Stimulated activated CD4-positive, alpha-beta T cell treated with anti-CD3 and anti-CD28 coated beads, TNF-alpha, amount 100 ng/mL, for 24 hours (primary cell): ENCODE measurements around the gene KCNN1.
"Not testable (repeated sequence)": the region's sequence is repeated elsewhere in the genome, so short reads cannot be mapped to it uniquely, and the experiment has no call there.

Source experiments
- DNase-seq, 3 experiments: peaks; one replicate each; pipeline ENCODE4 v3.0.0-alpha.2; 2020; ENCODE audit warnings: low read depth in 3 of 3

The KCNN1 gene

DNA sequence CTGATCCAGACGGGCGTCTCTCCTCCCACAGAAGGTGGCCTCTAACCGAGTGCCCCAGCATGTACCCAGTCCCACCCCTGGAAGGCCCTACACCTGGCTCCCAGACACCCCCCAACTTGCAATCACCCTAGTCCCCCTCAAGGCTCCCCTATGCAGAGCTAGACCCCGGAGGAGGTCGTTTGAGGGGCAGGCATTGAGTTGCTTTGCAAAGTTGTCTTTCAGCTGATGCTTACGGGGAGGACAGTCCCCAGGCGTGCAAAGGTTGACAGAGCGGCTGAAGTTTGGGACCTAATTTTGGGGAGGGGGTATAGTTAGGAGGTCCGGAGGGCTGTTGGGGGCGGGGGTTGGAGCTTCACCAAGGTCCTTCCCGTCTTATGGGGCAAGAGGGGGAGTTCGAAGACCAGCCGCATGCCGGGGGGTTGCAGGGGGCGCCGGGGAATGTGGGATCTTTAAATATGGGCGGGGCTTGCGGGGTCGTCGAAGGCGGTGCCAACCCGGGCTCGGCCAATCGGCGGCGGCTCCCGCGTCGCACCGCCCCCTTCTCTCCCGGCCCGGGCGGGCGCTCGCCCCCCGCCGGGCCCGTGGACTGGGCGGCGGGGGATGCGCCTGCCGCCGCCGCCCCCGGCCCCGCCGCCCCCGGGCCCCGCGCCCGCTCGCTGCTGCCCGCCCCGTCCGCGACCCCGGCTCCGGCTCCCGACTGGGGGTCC lies at the start of gene KCNN1:
Gene KCNN1 (plus strand): TSS at position 558 of the 707 bp plus-strand sequence. CDS start 6,782 bp downstream, outside the sequence.
- DNase-seq: no peak

DNA sequence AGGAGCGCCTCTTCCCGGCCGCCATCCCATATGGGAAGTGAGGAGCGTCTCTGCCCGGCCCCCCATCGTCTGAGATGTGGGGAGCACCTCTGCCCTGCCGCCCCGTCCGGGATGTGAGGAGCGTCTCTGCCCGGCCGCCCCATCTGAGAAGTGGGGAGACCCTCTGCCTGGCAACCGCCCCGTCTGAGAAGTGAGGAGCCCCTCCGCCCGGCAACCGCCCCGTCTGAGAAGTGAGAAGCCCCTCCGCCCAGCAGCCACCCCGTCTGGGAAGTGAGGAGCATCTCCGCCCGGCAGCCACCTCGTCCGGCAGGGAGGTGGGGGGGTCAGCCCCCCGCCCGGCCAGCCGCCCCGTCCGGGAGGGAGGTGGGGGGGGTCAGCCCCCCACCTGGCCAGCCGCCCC lies 48.8 kb upstream of the KCNN1 start:
- not testable (repeated sequence) for DNase-seq

DNA sequence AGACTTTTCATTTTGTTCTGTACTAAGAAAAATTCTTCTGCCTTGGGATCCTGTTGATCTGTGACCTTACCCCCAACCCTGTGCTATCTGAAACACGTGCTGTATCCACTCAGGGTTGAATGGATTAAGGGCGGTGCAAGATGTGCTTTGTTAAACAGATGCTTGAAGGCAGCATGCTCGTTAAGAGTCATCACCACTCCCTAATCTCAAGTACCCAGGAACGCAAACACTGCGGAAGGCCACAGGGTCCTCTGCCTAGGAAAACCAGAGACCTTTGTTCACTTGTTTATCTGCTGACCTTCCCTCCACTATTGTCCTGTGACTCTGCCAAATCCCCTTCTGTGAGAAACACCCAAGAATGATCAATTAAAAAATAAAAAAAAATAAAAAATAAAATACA lies 47.8 kb upstream of the KCNN1 start:
- DNase-seq: not testable (repeated sequence)

DNA sequence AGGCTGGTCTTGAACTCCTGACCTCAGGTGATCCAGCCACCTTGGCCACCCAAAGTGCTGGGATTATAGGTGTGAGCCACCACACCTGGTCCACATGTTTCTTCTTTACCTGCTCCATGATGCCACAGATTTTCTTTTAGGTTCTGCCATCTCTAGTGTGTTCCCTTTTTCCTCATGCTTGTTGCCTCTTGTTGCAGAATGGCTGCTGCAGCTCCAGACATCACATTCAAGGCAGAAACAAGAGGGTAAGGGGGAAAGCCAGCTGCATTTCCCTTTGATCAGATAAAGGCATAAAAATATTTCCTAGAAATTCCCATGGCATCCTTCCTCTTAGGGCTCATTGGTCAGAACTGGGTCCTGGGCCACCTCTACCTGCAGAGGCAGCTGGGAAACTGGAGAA lies 46.4 kb upstream of the KCNN1 start:
- DNase-seq: no peak

DNA sequence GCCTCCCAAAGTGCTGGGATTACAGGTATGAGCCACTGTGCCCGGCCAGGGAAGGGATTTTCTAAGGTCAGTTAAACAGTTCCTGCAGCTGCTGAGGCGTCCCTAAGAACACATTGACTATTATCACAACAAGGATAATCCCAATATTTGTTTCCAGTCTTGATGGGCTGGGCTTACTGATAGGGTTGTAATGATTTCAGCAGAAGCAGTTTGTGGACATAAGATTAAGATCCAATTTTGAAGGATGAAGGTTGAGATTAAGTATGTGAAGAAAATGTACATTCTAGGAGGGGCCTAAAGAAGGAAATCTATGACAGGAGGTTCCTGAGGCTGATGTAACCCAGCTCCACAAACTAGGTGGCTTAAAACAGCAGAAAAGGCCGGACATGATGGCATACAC lies 44.8 kb upstream of the KCNN1 start:
- DNase-seq: no peak

DNA sequence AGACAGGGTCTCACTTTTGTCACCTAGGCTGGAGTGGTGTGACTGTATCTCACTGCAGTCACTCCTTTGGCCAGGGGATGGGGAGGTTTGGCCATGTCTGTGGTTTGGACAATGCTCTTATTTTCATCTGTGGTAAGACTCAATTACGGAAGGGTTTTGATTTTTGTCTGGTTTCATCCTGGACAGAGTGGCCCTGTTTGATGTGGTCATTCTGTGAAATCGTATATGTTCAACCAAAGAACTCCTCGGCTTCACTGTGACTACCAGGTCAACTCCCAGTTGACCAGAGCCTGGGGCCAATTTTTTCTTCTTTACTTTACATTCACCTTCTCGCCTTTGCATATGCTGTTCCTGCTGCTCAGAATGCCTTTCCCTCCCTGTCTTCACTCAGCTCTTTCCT lies 40.9 kb upstream of the KCNN1 start:
- DNase-seq: no peak

DNA sequence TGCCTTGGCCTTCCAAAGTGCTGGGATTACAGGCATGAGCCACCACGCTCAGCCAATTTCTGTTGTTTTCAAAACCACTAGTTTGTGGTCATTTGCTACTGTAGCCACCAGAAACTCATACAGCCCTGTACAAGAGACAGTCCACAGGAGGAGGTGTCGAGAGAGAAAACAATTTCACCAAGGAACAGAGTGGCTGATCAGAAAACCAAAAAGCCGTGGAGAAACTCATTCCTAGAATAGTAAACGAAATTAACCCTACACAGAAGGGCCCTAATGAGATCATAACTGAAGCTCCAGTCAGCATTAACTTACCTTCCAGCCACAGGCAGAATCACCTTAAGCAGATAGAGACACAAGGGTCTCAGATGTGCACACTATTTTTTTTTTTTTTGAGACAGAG lies 37.9 kb upstream of the KCNN1 start:
- DNase-seq: no peak

DNA sequence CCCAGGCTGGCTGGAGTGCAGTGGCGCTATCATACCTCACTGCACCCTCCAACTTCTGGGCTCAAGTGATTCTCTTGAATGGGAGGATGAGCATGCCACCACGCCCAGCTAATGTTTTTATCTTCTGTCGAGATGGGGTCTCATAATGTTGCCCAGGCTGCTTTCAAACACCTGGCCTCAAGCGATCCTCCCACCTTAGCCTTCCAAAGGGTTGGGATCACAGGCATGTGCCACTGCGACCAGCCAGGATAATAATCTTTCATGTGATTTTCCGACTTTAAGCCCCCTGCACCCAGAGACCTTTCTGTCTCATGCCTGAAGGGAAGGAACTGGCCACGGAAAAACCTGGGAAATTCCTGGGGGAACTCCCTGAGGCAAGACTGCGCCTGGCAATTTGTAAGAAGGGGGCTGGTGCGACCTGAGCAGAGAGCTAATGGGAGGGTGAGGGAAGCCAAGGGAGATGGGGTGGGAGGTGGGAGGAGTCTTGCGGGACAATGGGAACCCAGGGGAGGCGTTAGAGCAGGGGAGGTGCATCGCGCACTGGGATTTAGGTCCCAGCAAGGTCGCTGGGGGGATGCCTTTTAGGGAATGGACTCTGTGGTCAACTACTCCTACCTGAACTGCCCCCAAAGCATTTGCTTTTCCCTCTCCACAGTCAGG lies 35.2 kb upstream of the KCNN1 start:
- no peak for DNase-seq

DNA sequence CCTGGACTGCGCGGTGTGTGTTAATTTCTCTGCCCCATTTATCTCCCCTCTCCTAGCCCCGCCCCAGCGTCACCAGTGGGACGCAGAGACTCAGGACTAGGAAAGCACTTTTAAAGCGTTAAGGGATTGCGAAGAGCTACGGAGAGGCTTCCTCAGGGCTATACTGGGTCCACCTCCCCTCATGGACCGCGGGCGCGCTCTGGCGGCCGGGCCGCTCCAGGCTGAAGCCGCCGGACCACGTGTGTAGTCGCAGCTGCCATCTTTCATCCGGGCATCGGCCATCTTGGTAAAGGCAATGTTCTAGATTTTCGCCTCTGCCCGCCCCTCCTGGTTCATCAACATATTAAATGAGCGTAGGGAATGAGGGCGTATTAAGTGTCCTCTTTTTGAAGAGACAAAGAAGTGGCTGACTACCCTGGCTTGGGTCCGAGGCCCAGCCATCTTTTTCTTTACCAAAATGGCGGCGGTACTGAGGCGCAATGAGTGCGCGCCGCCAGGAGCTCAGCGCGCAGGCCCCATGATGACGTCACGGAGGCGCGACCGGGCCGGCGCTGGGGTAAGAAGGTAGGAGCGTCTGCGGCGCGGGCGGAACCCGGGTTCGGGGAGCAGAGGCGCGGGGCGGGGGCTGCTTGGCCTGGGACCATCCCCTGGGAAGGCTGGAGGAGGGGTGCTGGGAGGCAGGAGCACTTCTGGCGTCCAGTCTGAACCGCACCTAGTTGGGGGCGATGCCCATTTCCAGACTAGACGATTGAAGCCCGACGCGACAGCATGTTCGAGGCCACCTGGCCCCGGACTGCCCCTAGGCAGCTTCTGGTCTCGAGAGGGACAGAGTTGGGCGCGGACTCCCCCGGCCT lies 34.2 kb upstream of the KCNN1 start, which contains the start of gene CCDC124:
Gene CCDC124 (plus strand): TSS at position 531 of the 854 bp plus-strand sequence. CDS start 3,406 bp downstream, outside the sequence.
- peak; percentile 80 to 91 (median 85) for DNase-seq

DNA sequence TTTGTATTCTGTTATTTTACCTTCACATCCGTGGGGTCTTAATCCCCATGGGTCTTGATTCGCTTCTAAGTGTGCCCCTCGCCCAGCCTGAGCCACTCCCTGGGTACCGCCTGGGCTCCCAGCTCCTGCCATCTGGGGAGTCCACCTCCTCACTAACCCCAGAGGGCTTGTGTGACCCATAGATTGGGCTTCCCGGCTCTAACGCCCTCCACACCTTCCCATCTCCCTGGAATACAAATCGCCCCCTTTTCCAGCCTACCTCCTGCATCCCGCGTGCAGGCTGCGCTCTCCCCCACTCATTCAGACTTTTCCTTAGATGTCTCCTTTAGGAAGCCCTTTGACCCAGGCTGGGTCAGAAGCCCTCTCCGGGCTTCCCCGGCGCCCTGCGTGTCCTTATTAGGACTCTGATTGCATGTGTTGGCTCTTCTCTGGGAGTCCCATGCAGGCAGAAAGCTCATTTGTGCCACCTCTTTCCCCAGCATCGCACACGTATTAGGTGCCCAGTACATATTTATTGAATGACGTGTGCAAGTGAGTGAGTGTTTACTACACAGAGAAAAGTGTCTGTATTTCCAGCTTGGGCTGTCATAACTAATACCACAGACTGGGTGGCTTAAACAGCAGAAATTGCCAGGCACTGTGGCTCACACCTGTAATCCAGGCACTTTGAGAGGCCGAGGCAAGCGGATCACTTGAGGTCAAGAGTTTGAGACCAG lies 33.3 kb upstream of the KCNN1 start:
- DNase-seq: no peak

DNA sequence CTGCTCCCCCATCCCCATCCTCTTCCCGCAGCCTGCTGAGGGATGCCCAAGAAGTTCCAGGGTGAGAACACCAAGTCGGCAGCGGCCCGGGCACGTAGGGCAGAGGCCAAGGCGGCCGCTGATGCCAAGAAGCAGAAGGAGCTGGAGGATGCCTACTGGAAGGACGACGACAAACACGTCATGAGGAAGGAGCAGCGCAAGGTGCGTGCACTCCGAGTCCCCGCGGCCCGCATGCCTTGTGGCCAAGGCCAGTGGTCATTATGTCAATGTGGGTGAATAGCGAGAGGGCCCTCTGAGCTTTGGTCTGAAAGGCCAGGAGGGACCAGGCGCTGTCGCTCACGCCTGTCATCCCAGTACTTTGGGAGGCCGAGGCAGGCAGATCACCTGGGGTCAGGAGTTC lies 30.5 kb upstream of the KCNN1 start:
- DNase-seq: no peak

DNA sequence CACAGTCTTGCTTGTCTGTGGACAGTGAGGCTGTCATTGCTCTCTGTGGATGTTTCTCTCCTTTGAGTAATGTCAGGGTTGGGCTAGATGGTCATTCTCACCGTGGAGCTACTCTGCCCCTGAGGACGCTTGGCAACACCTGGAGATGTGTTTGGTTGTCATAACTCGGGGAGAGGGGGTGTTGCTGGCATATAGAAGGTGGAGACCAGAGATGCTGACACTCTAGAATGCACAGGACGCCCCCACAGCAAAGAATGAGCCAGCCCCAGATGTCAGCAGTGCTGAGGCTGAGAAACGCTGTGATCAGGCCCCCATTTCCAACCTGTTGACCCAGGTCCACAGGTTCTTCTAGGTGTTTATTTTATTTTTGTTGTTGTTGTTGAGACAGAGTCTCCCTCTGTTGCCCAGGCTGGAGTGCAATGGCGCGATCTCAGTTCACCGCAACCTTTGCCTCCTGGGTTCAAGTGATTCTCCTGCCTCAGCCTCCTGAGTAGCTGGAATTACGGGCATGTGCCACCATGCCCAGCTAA lies 29.5 kb upstream of the KCNN1 start:
- no peak for DNase-seq

DNA sequence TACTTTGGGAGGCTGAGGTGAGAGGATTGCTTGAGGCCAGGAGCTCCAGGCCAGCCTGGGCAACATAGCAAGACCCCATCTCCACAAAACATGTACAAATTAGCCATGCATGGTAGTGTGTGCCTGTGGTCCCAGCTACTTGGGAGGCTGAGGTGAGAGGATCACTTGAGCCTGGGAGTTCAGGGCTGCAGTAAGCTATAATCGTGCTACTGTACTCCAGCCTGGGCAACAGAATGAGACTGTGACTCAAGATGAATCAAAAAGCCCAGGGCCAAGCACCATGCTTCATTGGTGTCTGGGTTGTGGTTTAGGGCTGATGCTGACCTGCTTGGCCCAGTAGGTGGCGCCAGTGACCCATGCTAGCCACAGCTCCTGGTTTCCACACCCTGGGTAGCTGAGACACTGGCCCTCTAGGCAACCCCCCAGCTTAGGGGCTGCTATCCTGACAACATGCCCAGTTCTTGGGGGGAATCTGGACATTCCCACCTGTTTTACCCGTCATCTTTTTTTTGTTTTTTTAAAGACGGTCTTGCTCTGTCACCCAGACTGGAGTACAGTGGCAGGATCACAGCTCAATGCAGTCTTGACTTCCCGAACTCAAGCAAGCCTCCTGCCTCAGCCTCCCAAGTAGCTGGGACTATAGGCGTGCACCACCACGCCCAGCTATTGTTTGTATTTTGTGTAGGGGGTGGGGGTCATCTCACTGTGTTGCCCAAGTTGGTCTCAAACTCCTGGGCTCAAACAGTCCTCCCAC lies 28.6 kb upstream of the KCNN1 start:
- peak; percentile 68 to 84 (median 71) for DNase-seq

DNA sequence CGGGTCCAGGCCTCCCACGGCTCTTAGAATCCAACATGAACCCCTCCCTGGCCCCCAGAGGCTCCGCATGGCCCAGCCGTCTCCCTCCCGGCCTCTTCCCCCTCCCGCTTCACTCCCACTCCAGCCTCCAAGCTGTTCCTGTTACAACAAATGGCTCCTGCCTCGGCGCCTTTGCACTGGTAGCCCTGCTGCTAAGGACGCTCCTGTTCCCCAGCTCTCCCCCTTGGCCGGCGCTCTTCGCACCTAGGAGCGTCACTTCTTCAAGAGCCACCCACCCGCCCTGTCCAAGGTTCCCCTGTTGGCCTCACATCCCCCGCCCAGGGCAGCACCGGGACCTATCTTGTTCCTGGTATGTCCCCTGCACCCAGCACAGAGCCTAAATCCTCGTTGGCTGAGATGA lies 24.7 kb upstream of the KCNN1 start:
- no peak for DNase-seq

DNA sequence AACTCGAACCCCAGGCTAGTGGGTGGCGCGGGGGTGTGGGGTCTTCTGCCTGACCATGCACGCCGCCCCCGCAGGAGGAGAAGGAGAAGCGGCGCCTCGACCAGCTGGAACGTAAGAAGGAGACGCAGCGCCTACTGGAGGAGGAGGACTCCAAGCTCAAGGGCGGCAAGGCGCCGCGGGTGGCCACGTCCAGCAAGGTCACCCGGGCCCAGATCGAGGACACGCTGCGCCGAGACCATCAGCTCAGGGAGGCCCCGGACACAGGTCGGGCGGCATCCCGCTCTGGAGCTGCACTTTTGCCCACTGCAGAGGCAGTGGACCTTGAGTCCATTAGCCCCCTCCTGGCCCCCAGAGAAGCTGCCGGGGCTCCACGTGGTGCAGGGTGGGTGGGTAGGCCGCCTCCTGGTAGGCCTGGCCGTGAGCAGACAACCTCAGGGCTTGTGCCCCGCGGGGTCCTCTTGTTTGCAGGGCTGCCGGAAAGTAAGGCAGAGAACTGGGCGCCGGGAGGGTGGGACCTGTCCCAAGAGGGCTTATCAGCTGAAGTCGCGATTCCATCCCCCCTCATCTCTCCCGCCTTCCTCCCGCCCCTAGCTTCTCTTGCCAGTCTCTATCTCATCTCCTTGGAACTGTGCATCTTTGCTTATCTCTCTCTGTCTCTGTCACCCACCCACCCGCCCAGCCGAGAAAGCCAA lies 24.2 kb upstream of the KCNN1 start:
- DNase-seq: no peak

DNA sequence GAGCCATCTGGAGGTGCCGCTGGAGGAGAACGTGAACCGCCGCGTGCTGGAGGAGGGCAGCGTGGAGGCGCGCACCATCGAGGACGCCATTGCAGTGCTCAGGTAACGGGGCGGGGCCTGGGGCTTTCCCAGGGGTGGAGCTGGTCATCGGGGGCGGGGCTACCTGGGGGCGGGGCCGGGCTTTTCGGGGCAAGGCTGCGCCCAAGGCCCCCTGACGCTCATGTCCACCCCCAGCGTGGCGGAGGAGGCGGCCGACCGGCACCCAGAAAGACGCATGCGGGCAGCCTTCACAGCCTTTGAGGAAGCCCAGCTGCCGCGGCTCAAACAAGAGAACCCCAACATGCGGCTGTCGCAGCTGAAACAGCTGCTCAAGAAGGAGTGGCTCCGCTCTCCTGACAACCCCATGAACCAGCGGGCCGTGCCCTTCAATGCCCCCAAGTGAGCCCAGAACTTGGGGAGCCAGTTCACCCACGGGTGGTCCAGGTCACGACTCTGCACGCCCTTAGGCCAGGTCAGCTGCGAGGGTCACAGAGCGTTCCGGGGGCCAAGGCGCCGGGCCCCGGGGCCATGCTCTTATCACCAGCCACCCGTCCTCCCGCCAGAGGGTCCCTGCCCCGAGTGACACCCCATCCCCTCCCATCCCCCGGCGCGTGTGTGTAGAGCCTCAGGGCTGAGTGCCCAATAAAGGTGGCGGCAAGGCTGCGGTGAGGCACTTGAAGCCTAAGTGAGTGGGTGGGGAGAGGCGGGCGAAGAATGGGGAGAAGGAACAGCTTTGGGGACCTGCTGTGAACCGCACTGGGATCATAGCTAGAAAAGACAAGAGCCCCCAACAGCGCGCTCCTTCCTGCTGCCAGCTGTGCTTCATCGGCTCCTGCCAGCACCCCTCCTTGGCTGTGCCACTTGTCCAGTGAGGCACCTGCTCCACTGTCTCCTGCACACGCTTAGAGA lies 23.4 kb upstream of the KCNN1 start:
- DNase-seq: no peak

DNA sequence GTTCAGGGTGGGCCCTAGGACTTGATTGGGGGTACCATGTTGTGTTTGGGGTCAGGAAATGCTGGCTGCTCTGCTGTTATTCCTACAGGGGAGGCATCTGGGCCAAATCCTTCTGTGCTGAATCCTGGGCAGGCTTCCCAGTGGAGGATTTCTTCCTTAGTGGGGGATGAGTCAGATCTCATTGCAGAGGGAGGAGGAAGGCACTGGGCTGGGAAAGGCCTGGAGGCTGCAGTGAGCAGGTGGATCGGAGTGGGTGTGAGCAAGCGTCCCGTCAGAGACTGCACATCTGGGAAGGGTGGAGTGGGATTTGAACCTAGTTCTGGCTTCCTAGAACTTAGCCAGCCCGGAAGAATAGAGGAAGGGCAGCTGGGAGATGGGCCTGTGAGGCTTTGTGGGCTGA lies 22.6 kb upstream of the KCNN1 start:
- no peak for DNase-seq

DNA sequence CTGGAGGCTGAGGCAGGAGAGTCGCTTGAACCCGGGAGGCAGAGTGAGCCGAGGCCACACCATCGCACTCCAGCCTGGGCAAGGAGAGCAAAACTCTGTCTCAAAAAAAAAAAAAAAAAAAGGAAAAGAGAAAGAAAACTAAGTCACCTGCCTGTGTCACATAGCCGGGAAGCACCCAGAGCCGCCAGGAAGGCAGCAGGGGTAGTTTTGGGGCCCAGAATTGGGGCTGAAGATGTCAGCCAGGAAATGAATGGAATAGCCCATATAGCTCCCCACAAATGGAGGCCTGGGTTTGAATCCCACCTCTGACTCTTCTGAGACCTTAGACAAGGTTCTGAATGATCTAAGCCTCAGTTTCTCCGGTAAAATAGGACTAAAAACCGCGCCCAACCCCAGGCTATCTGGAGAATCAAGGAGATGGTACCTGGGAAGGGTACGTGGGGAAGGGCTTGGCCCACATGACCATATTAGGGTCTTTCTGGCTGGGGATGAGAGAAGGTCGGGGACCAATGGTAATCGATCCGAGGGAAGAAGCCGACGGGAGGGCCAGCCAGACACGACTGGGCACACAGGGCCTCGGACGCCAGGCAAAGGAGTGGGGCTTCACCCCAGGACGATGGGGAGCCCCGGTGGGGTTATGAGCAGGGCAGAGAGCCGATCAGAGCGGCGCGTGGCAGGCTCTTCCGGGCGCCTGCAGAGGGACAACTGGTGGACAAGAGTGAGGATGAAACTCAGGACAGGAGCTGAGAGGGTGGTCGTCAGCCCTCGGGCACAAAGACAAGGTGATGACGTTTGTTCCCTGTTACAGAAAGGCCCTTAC lies 19.7 kb upstream of the KCNN1 start:
- DNase-seq: no peak
